Endothelial cell of umbilical vein (primary cell): ENCODE data around the gene KCNMA1. TPM values are rescaled to one million over a fixed set of nuclear protein-coding genes. Genes with fewer than 3 reads are reported as not detected.

Experiments used
- BruUV-seq: library from RNA; stranded (reverse); fragments of 400-500 nt; replicated peaks from 2 replicates; lab custom pipeline; 2021; lab: Mats Ljungman, UMichigan
- CTCF ChIA-PET: fragments of 300-600, 350-600 bp; sonication (Branson Sonifier 250); formaldehyde crosslinking; loops from one replicate; lab custom pipeline; 2021; ENCODE audit warnings: antibody characterized with exemption, inconsistent platforms; lab: Charles Lee
- POLR2A ChIA-PET: fragments of 300-600, 350-600 bp; sonication (Branson Sonifier 250); formaldehyde crosslinking; loops from one replicate; lab custom pipeline; 2021; ENCODE audit warnings: antibody characterized with exemption, inconsistent platforms; lab: Charles Lee
- DNase-seq: peaks from one replicate; pipeline ENCODE4 v3.0.0-alpha.2; 2011; ENCODE audit warnings: low read depth, low spot score
- FAIRE-seq: peaks from 2 replicates; lab custom pipeline; 2011; peaks lifted over from hg19 to GRCh38; lab: Jason Lieb, UNC
- H2AFZ ChIP-seq: 2 replicates; pipeline ENCODE4 v1.6.0; 2012; ENCODE audit warnings: low read depth, low read length, control low read depth, inconsistent platforms
- H3K27ac ChIP-seq: 2 replicates; pipeline ENCODE4 v1.5.1; 2011; ENCODE audit warnings: low read depth, mild to moderate bottlenecking, control low read depth, low read length, moderate library complexity; ENCODE audit not compliant: insufficient read depth
- H3K27me3 ChIP-seq, 2 experiments: 2 replicates each; pipeline versions ENCODE4 v1.6.0 to v1.6.1; 2011; ENCODE audit warnings: low read length in 2 of 2, mixed read lengths in 1 of 2; ENCODE audit not compliant: control insufficient read depth in 2 of 2, insufficient read depth in 2 of 2
- H3K36me3 ChIP-seq, 2 experiments: 2 replicates in 1 of 2; 3 replicates in 1 of 2; pipeline ENCODE4 v1.5.1; 2011; ENCODE audit warnings: low read length in 2 of 2, mild to moderate bottlenecking in 1 of 2, moderate library complexity in 1 of 2; ENCODE audit not compliant: control insufficient read depth in 2 of 2, insufficient read depth in 2 of 2; ENCODE audit errors: extremely low read depth in 1 of 2
- H3K4me1 ChIP-seq: 3 replicates; pipeline ENCODE4 v1.5.1; 2011; ENCODE audit warnings: mild to moderate bottlenecking, low read length; ENCODE audit not compliant: control insufficient read depth, insufficient read depth; ENCODE audit errors: extremely low read depth
- H3K4me2 ChIP-seq: 2 replicates; pipeline ENCODE4 v1.6.1; 2011; ENCODE audit warnings: low read length, control low read depth, mixed read lengths; ENCODE audit not compliant: insufficient read depth
- H3K4me3 ChIP-seq, 3 experiments: fragments of 200-600 bp in 1 of 3; sonication (generic), shearing (Covaris generic) in 1 of 3; replicated peaks in 1 of 3; 2 replicates each; pipeline ENCODE4 v1.5.1; 2011 to 2016; ENCODE audit warnings: control low read depth in 3 of 3, low read length in 3 of 3, mild to moderate bottlenecking in 2 of 3, inconsistent platforms in 1 of 3, low read depth in 1 of 3, moderate library complexity in 1 of 3; ENCODE audit not compliant: insufficient read depth in 1 of 3
- H3K79me2 ChIP-seq: 2 replicates; pipeline ENCODE4 v1.6.0; 2012; ENCODE audit warnings: low read length, inconsistent platforms; ENCODE audit not compliant: control insufficient read depth, insufficient read depth
- H3K9ac ChIP-seq: replicated peaks from 2 replicates; pipeline ENCODE3; 2011; ENCODE audit warnings: low read length, control low read depth; ENCODE audit not compliant: insufficient read depth; ENCODE audit errors: extremely low read depth
- H3K9me1 ChIP-seq: replicated peaks from 3 replicates; pipeline ENCODE4 v1.6.0; 2011; ENCODE audit warnings: mild to moderate bottlenecking, low read length; ENCODE audit not compliant: control insufficient read depth, insufficient read depth; ENCODE audit errors: extremely low read depth
- H3K9me3 ChIP-seq: replicated peaks from 2 replicates; pipeline ENCODE4 v1.5.1; 2012; ENCODE audit warnings: low read length, inconsistent platforms; ENCODE audit not compliant: control insufficient read depth, insufficient read depth
- H4K20me1 ChIP-seq: replicated peaks from 2 replicates; pipeline ENCODE3; 2011; ENCODE audit warnings: mild to moderate bottlenecking, low read length; ENCODE audit not compliant: control insufficient read depth, insufficient read depth; ENCODE audit errors: extremely low read depth
- CTCF ChIP-seq, 2 donors: IDR thresholded peaks; 1 replicate in 1 of 2; 2 replicates in 1 of 2; pipeline ENCODE4 v1.5.1; 2011; ENCODE audit warnings: low read length in 2 of 2, mild to moderate bottlenecking in 2 of 2, moderate library complexity in 2 of 2, control low read depth in 1 of 2, inconsistent platforms in 1 of 2, low read depth in 1 of 2; ENCODE audit not compliant: insufficient read depth in 1 of 2; ENCODE audit errors: extremely low read depth in 1 of 2
- EZH2 ChIP-seq: IDR thresholded peaks from 2 replicates; pipeline ENCODE4 v1.6.1; 2012; ENCODE audit warnings: borderline replicate concordance, low read depth, mild to moderate bottlenecking, moderate library complexity, low read length, inconsistent platforms; ENCODE audit not compliant: severe bottlenecking
- FOS ChIP-seq: IDR thresholded peaks from 2 replicates; pipeline ENCODE4 v1.6.1; 2011; ENCODE audit warnings: mild to moderate bottlenecking, low read length, moderate library complexity, borderline replicate concordance; ENCODE audit not compliant: insufficient read depth
- GATA2 ChIP-seq: IDR thresholded peaks from 2 replicates; pipeline ENCODE4 v1.7.0; 2011; ENCODE audit warnings: low read depth, mild to moderate bottlenecking, moderate library complexity, mixed read lengths, low read length; ENCODE audit not compliant: insufficient read length, insufficient read depth
- JUN ChIP-seq: IDR thresholded peaks from 2 replicates; pipeline ENCODE4 v1.6.1; 2011; ENCODE audit warnings: borderline replicate concordance, low read depth; ENCODE audit not compliant: insufficient read length, insufficient read depth
- MAX ChIP-seq: IDR thresholded peaks from 2 replicates; pipeline ENCODE4 v1.6.1; 2011; ENCODE audit not compliant: insufficient read depth, insufficient read length
- MYC ChIP-seq: IDR thresholded peaks from one replicate; pipeline ENCODE4 v1.6.1; 2011; ENCODE audit warnings: mild to moderate bottlenecking, low read depth, low read length
- POLR2A ChIP-seq: IDR thresholded peaks from 2 replicates; pipeline ENCODE4 v1.6.1; 2012; ENCODE audit warnings: low read depth, mild to moderate bottlenecking, control low read depth, low read length
- POLR2AphosphoS5 ChIP-seq: IDR thresholded peaks from 2 replicates; pipeline ENCODE4 v1.6.1; 2012; ENCODE audit warnings: low read depth, mild to moderate bottlenecking, control low read depth, low read length, moderate library complexity; ENCODE audit not compliant: insufficient read depth
- dilution Hi-C: fragments of 300-500 bp; cut with MboI; formaldehyde crosslinking; loops from one replicate; pipeline ENCODE4 v1.15.0; 2019; ENCODE audit warnings: low sequenced_read_pairs; ENCODE audit not compliant: extremely low pct_ligation_motif_present
- intact Hi-C: fragments of 100-400 bp; cut with micrococcal nuclease; formaldehyde crosslinking; loops from one replicate; pipeline ENCODE4 v1.10.0; 2022
- polyA plus RNA-seq, 4 experiments: library from polyadenylated mRNA; depleted of rRNA in 3 of 4; stranded (reverse) in 3 of 4; unstranded in 1 of 4; fragments of >200 nt; gene quantifications; 2 replicates each; pipeline versions ENCODE4 v1.2.1 to v1.2.3, GENCODE V29; 2011 to 2012; ENCODE audit warnings: missing spikeins in 1 of 4
- total RNA-seq: library from RNA; stranded (reverse); gene quantifications from 2 replicates; pipeline ENCODE4 v1.2.3, GENCODE V29; 2021

The KCNMA1 gene
- total and polyA plus RNA-seq, 2 donors (not counting 3 experiments of a cell fraction or from before 2014, with no cell fraction given), result 0.10 to 0.82 TPM

GRCh38 chr10:77077316-77077945 lies 560.2 kb downstream of the KCNMA1 start:
- ChIA-PET CTCF (no interaction called here), POLR2A (no interaction called here)
- no peak for DNase-seq
- no peak overlapping the region for H3K27ac ChIP-seq
- H2AFZ ChIP-seq, result no peak overlapping the region
- no peaks in the 10 kb centered on the region for H3K9me3 ChIP-seq
- dilution Hi-C loops (no loop called here), intact Hi-C loops (no loop called here)
- no peaks in the 10 kb centered on the region for H3K36me3 ChIP-seq
- FAIRE-seq, result no peak
- no peaks in the 10 kb centered on the region for H3K79me2 ChIP-seq
- no peak for TF ChIP-seq JUN
- no peak for TF ChIP-seq POLR2AphosphoS5
- no peak for TF ChIP-seq MYC
- TF ChIP-seq FOS, result no peak
- no peak for TF ChIP-seq MAX
- TF ChIP-seq EZH2, result no peak
- no peak for TF ChIP-seq CTCF (IDR thresholded peaks at IDR 0.05; ENCODE audit: extremely low read depth in 1 of 2, insufficient read depth in 1 of 2, low read depth in 1 of 2, low read length in 2 of 2)
- TF ChIP-seq GATA2, result no peak
- TF ChIP-seq POLR2A, result no peak
- H3K4me3 ChIP-seq, result no peak overlapping the region
- no peak overlapping the region for H3K4me2 ChIP-seq
- H3K9me1 ChIP-seq, result no peaks in the 10 kb centered on the region
- H3K9ac ChIP-seq, result no peak overlapping the region
- no peaks in the 10 kb centered on the region for H4K20me1 ChIP-seq
- peaks cover 0 to 8% of the 10 kb centered on the region in 2 experiments for H3K27me3 ChIP-seq
- no peaks in the 10 kb centered on the region for H3K4me1 ChIP-seq
- no TSS peak for BruUV-seq
